T-helper 1 cell (primary cell): ENCODE results near the gene TLL1.

Source experiments
- DNase-seq, 5 donors: peaks; one replicate each; pipeline ENCODE4 v3.0.0-alpha.2; 2012 to 2020

Gene TLL1

GRCh38 chr4:166066936-166067335, 193.9 kb downstream of the TLL1 start:
- DNase-seq = no peak

DNA sequence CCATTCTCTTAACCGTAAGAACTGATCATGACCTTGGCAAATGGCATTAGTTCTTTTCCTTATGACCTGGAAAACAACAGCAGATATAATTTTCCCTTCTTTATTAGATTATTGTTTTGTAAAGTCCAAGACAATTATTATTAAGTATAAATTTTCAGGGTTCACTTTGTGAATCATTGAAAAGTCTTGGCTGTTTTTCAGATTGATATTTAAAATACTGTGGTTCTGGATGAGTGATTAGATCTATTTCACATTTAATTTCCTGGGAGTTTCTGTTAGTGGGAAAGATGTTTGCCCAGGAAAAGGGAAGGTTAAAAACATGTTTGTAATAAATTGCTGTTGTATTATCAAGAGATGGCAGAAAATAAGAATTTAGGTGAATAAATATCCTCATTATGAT, 194.9 kb downstream of the TLL1 start:
- no peak for DNase-seq

DNA sequence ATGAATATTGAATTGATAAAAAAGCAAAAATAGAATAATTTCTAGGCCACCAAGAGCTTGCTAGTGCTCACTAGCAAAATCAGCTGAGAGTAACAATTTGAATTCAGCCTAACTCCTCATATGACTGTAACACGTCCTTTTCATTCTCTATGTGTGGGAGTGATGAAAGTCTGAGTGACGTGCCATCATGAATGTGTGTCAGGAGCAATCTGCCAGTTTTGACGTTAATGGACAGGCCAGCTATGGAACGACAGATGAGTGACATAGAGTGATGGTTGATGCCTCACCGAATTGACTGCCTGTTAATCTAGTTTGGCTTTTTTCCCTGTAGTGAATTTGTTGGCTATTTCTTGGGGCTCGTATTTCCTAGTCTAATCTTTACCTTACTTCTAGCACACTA, 200.7 kb downstream of the TLL1 start:
- DNase-seq = no peak

- no peak for DNase-seq
Measured at GRCh38 chr4:166075599-166075998, 202.6 kb downstream of the TLL1 start.

GRCh38 chr4:166077782-166078181, 204.7 kb downstream of the TLL1 start:
- no peak for DNase-seq

- no peak for DNase-seq
Measured at GRCh38 chr4:166078383-166078782, 205.3 kb downstream of the TLL1 start.

GRCh38 chr4:166078955-166079354, 205.9 kb downstream of the TLL1 start:
- no peak for DNase-seq

- DNase-seq = no peak
Measured at GRCh38 chr4:166087569-166087968, 214.5 kb downstream of the TLL1 start.

DNA sequence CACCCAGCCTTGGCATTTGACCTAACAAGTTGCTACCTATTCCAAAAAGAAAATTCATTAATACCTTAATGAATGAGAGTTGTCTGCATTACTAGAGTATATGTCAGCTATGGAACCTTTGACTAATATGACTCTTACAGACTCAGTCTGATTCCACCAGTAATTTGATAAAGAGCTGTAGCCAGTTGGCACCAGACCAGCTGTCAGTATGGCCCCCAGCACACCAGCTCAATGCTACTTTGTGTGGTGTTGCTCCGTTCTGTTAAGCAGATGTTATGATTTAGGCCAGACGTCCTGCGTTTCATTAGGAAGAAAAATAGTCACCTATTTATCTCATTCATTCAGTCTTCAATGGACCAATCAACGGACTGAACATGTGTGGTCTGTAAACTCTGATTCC, 215.5 kb downstream of the TLL1 start:
- no peak for DNase-seq

DNA sequence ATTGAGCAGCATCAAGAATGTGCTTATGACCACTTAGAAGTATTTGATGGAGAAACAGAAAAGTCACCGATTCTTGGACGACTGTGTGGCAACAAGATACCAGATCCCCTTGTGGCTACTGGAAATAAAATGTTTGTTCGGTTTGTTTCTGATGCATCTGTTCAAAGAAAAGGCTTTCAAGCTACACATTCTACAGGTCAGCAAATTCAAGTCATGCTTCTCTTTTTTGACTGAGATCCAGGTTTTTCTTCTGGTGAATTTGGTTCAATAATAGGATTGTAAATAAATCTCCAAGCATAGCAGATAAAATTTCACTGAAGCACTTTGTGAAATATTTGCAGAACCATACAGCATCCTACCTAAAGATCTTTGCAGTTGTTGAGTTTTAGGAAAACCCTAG, 218.1 kb downstream of the TLL1 start:
- DNase-seq = no peak

GRCh38 chr4:166091912-166092510, 219.0 kb downstream of the TLL1 start:
- peak in 1 of 5 donors; percentile 18 for DNase-seq

GRCh38 chr4:166092797-166093290, 219.8 kb downstream of the TLL1 start:
- DNase-seq = no peak

DNA sequence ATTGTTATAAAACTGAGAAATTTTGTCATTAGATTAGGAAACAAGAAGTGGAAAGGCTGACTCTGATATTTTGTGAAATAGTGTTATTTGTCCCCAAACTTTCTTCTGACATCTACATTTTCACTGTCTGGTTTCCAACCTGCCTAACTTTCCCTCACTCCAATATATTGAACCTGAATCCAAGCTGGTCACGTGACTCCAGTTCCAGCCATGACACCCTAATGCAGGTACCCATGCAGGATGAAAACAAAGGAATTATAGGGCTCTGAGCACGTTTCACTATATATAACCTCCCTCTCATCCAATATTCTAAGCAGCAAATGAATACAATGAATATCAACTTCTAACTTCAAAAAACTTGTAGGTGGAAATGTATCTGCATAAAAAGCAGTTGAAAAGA, 231.6 kb downstream of the TLL1 start:
- no peak for DNase-seq

DNA sequence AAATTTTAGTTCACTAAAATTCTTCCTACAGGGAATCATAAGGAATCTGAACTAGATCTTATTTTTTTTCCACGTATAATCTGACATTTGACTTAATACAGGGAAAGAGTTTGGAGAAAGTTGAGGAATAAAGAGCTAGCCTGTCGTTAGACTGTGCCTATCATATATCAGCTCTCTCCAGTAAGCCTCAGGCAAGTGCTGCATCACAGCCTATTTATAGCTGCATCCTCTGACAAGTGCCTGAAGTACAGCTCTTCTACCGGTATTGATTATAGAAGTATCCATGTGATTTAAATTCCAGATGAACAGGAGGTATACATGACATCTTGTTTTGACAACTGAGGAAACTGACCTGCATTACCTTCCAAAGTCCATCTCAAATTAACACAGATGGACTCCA, 248.9 kb downstream of the TLL1 start:
- DNase-seq = no peak

DNA sequence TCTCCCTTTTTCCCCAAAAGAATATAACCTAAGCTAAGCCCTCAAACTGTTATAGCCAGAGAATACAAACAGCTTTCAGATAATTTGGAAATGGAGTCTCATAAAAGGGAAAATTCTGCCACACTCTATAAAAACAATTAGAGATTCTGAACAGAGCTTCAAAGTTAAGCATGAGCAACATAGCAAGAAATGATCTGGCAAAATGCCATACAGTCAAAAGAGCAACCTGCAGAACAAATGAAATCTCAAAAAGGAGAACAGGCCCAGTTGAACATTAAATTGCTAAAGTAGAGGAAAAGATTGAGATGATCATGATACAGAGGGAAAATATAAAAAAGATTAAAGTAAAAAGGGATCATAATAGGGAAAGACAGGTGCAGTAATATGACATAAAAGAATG, 250.5 kb downstream of the TLL1 start:
- DNase-seq = no peak

DNA sequence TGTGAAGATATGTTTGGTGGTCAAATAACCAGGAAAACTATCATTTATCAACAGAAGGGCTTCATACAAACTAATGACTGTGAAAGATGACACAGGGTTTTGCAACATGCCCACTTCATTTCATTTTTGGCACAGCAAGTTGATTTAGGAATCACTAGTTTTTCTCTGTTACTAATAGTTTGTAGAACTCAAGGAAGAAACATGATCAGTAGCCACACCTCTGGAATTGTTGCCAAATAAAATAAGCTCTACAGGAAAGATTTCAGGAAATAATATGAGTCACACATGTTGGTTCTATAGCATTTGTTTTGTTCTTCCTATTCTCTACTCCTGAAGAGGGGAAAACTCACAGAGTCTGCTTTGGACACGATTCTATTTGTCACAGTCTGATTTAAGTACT, 255.4 kb downstream of the TLL1 start:
- no peak for DNase-seq

DNA sequence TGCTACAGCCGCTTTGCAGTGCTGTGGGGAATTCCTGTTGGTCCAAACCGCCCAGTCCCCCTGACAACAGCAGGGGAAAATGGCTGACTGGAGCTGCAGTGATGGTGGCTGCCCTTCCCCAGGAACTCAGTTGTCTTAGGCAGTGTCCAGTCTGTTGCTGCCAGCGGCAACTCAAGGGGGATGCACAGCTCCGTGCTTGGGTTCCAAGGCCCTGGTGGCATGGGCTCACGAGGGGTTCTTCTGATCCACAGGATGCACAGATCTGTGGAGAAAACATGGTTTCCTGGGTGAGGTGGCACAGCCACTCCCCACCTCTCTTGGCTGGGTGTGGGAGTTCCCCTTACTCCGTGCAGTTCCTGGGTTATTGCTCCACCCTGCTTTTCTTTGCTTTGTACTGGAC, 261.2 kb downstream of the TLL1 start:
- no peak for DNase-seq

DNA sequence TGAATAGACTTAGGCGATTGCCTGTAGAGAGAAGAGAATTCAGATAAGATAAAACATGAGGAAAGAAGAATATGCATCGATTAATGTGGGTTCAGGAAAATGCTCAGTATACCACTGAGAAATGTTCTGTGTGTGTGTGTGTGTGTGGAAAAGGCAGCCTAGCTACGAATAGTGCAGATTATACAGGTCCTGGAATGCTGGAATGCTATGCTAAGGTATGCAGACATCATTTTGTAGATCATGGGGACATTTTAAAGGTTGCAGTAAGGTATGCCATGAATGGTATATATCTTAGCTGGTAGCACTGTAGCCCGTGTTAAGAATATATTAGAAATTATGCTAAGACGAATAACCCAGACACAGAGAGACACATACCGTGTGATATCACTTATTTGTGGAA, 267.9 kb downstream of the TLL1 start:
- DNase-seq = no peak

- DNase-seq = peak in 1 of 5 donors; percentile 49
Measured at GRCh38 chr4:166143227-166143626, 270.2 kb downstream of the TLL1 start.

DNA sequence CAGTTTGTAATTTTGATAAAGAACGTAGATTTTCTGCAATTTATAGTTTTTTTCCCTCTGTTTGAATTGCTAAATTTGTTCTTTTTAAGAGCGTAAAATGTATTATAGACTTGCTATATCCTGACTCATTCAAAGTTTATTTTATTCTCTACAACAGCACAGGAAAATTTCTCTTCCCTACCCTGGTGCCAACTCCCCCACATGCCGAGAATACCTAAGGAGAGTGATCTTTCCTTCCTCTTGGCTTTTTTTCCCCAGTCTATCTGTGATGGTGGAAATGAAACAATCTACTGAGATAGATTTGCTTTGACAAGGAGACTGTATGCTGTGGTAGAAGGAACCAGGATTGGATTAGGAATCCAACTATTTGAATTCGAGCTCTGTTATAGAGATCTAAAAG, 271.6 kb downstream of the TLL1 start:
- DNase-seq = no peak

GRCh38 chr4:166146806-166147540, 273.9 kb downstream of the TLL1 start:
- DNase-seq = no peak
